Body of pancreas (tissue), 4 donors: ENCODE data around the gene EPHB2. TPM values are rescaled to one million over a fixed set of nuclear protein-coding genes. Genes with fewer than 3 reads are reported as not detected.

Source experiments
- ATAC-seq: fragments of 150-250 bp; one replicate; pipeline ENCODE4 v1.9.1; 2016
- DNase-seq, 4 donors: peaks; one replicate each; pipeline ENCODE4 v3.0.0-alpha.2; 2019
- H3K27ac ChIP-seq, 4 donors: fragments of 200-600 bp; sonication (generic); 1 replicate in 3 of 4; 2 replicates in 1 of 4; pipeline versions ENCODE4 v1.5.1 to v1.6.1; 2016 to 2019; ENCODE audit warnings: mild to moderate bottlenecking in 1 of 4, mixed read lengths in 1 of 4, moderate library complexity in 1 of 4
- H3K27me3 ChIP-seq, 2 donors: fragments of 200-600 bp; sonication (generic); one replicate each; pipeline ENCODE4 v1.6.0; 2016; ENCODE audit warnings: mild to moderate bottlenecking in 1 of 2
- H3K36me3 ChIP-seq, 2 donors: fragments of 200-600 bp; sonication (generic); replicated peaks in 1 of 2; 2 replicates each; pipeline ENCODE4 v1.5.1; 2016; ENCODE audit warnings: low read depth in 2 of 2; ENCODE audit not compliant: insufficient read depth in 1 of 2
- H3K4me1 ChIP-seq: fragments of 200-600 bp; sonication (generic); one replicate; pipeline ENCODE4 v1.6.0; 2016
- H3K4me3 ChIP-seq, 2 donors: fragments of 200-600 bp; sonication (generic); 1 replicate in 1 of 2; 2 replicates in 1 of 2; pipeline ENCODE4 v1.5.1; 2016 to 2019
- H3K9me3 ChIP-seq, 3 donors: fragments of 200-600 bp; sonication (generic); 1 replicate in 2 of 3; 2 replicates in 1 of 3; pipeline ENCODE4 v1.5.1; 2016
- CTCF ChIP-seq, 7 experiments: fragments of 450-650 bp in 4 of 7; fragments of 200-600 bp in 3 of 7; sonication (generic) in 3 of 7; IDR thresholded peaks; one replicate each; pipeline ENCODE4 v1.5.1; 2016 to 2019; ENCODE audit warnings: antibody characterized with exemption in 7 of 7
- POLR2A ChIP-seq, 3 donors: fragments of 450-650 bp; IDR thresholded peaks; one replicate each; pipeline ENCODE4 v1.6.1; 2016; ENCODE audit warnings: antibody characterized with exemption in 3 of 3, mild to moderate bottlenecking in 2 of 3
- WGBS, 2 donors: methylation state at CpG; one replicate each; pipeline ENCODE4 v1.1.5; 2017; 5-methylcytosine and 5-hydroxymethylcytosine counted together
- intact Hi-C: fragments of 100-400 bp; cut with DNase I; formaldehyde crosslinking; loops from one replicate; pipeline ENCODE4 v1.15.1; 2023
- total RNA-seq, 2 donors: library from RNA; depleted of rRNA; stranded (reverse); fragments of >200 nt; gene quantifications; one replicate each; pipeline ENCODE4 v1.1.0, GENCODE V29; 2016

EPHB2 gene
- total RNA-seq, 2 donors from 2014 or later = 2.9 to 7.9 TPM

DNA sequence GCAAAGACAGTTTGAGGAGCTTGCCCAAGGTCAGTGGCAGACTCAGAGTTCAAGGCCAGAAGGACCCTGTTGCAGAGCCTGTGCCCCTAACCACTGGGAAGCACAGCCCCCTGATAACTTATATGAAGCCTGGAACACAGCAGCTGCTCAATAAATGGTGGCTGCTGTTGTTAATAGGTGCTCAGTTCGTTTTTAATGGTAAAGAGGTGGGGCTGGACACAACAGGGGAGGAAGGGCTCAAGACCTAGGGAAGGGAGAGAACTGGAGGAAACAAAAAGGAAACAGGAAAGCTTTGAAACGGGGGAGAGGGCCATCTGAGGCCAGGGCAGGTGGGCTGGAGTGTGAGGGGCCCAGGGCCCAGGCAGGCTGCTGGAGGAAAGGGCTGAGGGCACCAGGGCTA, 136.6 kb downstream of the EPHB2 start:
- Histone ChIP-seq H3K27ac (no peak overlapping the region), H3K27me3 (no peaks in the 10 kb centered on the region), H3K36me3 (no peaks in the 10 kb centered on the region), H3K9me3 (no peaks in the 10 kb centered on the region), H3K4me1 (peaks cover 17% of the 10 kb centered on the region), H3K4me3 (no peak overlapping the region)
- TF ChIP-seq CTCF (IDR thresholded peaks at IDR 0.05) (no peak), POLR2A (IDR thresholded peaks at IDR 0.05) (no peak)
- 67 to 71% methylated on average over 2 of the region's 2 CpGs for WGBS, 2 donors
- DNase-seq = no peak
- no peak for ATAC-seq
- intact Hi-C loops = no loop called here

- H3K4me3 ChIP-seq = no peak overlapping the region
- no peaks in the 10 kb centered on the region for H3K9me3 ChIP-seq
- no peak for TF ChIP-seq CTCF (IDR thresholded peaks at IDR 0.05)
- H3K4me1 ChIP-seq = peaks cover 17% of the 10 kb centered on the region
- intact Hi-C loops = no loop called here
- DNase-seq (no peak), ATAC-seq (no peak)
- no peaks in the 10 kb centered on the region for H3K36me3 ChIP-seq
- 86 to 96% methylated on average over 2 of the region's 2 CpGs for WGBS, 2 donors
- H3K27me3 ChIP-seq = no peaks in the 10 kb centered on the region
- no peak overlapping the region for H3K27ac ChIP-seq
Measured at GRCh38 chr1:22847709-22848108, 137.1 kb downstream of the EPHB2 start.

- Histone ChIP-seq H3K27ac (no peak overlapping the region), H3K4me3 (no peak overlapping the region)
Measured at GRCh38 chr1:22848405-22848804, 137.8 kb downstream of the EPHB2 start.

GRCh38 chr1:22849770-22850169, 139.1 kb downstream of the EPHB2 start:
- Histone ChIP-seq H3K36me3 (no peaks in the 10 kb centered on the region), H3K9me3 (no peaks in the 10 kb centered on the region), H3K4me1 (peaks cover 17% of the 10 kb centered on the region), H3K27ac (peak overlapping the region in 3 of 4 donors; percentile 19 to 34 (median 21)), H3K4me3 (no peak overlapping the region), H3K27me3 (no peaks in the 10 kb centered on the region)
- intact Hi-C loops = no loop called here
- WGBS, 2 donors = 40 to 65% methylated on average over 1 to 5 of the region's 5 CpGs
- DNase-seq (no peak), ATAC-seq (no peak)
- no peak for TF ChIP-seq CTCF (IDR thresholded peaks at IDR 0.05)

More at GRCh38 chr1:22848405-22848804, 137.8 kb downstream of the EPHB2 start:
- TF ChIP-seq POLR2A (IDR thresholded peaks at IDR 0.05) (no peak), CTCF (IDR thresholded peaks at IDR 0.05) (no peak)
- intact Hi-C loops = no loop called here
- Histone ChIP-seq H3K4me1 (peaks cover 17% of the 10 kb centered on the region), H3K36me3 (no peaks in the 10 kb centered on the region), H3K9me3 (no peaks in the 10 kb centered on the region), H3K27me3 (no peaks in the 10 kb centered on the region)
- 48 to 64% methylated on average over 2 of the region's 2 CpGs for WGBS, 2 donors
- ATAC-seq (no peak), DNase-seq (no peak)

- no peak overlapping the region for H3K27ac ChIP-seq
- H3K36me3 ChIP-seq = no peaks in the 10 kb centered on the region
- ATAC-seq = no peak
- WGBS, 2 donors = 75% methylated on average over 9 to 10 of the region's 11 CpGs
- no peaks in the 10 kb centered on the region for H3K9me3 ChIP-seq
- peaks cover 17% of the 10 kb centered on the region for H3K4me1 ChIP-seq
- no peaks in the 10 kb centered on the region for H3K27me3 ChIP-seq
- H3K4me3 ChIP-seq = no peak overlapping the region
- DNase-seq = no peak
- TF ChIP-seq CTCF (IDR thresholded peaks at IDR 0.05) (no peak), POLR2A (IDR thresholded peaks at IDR 0.05) (no peak)
- intact Hi-C loops = no loop called here
Measured at GRCh38 chr1:22850281-22850680, 139.6 kb downstream of the EPHB2 start.
